GM12872 (cell line): ENCODE data around the gene RASA3.

Experiments used
- TF ChIP-seq, protein P1 (sequence below): IDR thresholded peaks from 3 replicates; pipeline ENCODE4 v1.5.1; 2011; ENCODE audit warnings: low read depth, mild to moderate bottlenecking, low read length, moderate library complexity; ENCODE audit not compliant: insufficient read depth

The RASA3 gene

DNA sequence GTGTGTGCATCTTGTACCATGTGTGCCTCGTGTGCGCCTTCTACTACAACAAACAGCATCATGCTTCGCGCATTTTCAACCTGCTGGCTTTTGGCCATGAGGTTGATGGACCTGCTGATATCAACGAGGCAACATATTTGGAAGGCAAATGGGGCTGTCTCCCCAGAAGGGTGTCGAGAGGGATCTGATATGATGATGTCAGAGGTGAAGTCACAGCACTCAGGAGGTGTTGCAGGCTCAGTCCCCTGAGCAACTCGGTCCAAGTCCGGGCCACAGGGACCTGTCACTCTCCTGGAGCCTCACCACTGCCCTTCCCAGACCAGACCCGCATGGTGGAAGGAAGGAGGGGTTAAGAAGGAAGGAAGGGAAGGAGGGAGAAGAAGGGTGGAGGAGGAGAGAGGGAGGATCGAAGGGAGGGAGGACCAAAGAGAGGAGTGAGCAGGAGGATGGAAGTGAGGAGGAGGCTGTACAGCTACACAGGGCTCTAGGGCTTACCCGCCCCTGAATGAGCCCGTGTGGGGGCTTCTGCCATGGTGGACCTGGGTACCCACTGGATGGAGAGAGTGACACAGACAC, 151.8 kb downstream of the RASA3 start:
- TF ChIP-seq, protein P1, sequence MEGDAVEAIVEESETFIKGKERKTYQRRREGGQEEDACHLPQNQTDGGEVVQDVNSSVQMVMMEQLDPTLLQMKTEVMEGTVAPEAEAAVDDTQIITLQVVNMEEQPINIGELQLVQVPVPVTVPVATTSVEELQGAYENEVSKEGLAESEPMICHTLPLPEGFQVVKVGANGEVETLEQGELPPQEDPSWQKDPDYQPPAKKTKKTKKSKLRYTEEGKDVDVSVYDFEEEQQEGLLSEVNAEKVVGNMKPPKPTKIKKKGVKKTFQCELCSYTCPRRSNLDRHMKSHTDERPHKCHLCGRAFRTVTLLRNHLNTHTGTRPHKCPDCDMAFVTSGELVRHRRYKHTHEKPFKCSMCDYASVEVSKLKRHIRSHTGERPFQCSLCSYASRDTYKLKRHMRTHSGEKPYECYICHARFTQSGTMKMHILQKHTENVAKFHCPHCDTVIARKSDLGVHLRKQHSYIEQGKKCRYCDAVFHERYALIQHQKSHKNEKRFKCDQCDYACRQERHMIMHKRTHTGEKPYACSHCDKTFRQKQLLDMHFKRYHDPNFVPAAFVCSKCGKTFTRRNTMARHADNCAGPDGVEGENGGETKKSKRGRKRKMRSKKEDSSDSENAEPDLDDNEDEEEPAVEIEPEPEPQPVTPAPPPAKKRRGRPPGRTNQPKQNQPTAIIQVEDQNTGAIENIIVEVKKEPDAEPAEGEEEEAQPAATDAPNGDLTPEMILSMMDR = no peak

DNA sequence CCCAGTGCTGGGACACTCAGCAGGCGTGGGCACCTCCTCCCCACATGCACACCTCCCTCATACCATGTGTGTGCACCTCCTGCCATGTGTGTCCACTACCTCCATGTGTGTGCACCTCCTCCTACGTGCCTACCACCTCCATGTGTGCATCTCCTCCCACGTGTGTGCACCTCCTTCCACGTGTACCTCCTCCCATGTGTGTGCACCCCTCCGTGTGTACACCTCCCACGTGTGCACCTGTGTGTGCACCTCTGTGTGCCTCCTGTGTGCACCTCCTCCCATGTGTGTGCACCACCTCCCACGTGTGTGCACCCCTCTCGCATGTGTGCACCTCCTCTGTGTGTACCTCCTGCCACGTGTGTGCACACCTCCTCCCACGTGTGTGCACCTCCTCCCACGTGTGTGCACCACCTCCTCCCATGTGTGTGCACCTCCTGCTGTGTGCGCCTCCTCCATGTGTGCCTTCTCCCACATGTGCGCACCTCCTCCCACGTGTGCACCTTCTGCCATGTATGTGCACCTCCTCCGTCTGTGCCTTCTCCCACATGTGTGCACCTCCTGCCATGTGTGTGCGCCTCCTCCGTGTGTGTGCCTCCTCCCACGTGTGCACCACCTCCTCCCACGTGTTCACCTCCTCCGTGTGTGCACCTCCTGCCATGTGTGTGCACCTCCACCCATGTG, 152.5 kb downstream of the RASA3 start:
- TF ChIP-seq, protein P1 = no peak

DNA sequence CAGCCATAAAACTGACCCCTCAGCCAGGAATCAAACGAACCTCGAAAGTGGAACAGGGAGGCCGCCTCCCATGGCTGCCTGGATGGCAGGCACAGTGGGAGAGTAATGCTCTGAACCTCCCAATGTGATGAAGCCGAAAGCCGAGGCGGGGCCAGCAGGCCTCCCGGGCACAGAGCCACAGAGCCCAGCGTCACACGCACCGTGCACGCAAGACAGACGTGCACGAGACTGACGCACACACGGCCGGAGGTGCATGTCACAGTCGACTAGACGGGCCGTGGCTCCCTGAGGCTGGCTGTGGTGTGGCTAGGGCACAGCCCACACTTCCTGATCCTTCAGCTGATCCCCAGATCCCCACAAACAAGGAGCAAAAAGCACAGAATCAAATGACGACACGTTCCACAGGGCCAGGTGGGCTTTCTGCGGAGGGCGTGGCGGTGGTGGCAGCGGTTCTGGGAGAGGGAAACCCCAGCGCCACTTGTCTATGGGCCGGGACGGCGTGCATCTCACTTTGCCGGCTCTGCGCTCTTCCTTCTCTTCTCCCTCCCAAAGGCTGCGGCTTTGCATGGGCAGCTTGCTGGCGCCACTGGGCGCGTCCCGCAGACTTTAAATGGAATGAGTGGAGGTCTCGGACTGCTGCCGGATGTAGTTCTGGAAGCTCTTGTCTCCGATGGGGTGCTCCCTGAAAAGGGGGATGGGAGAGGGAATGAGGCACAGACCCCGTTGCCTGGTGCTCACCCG, 153.5 kb downstream of the RASA3 start:
- TF ChIP-seq, protein P1 = no peak

DNA sequence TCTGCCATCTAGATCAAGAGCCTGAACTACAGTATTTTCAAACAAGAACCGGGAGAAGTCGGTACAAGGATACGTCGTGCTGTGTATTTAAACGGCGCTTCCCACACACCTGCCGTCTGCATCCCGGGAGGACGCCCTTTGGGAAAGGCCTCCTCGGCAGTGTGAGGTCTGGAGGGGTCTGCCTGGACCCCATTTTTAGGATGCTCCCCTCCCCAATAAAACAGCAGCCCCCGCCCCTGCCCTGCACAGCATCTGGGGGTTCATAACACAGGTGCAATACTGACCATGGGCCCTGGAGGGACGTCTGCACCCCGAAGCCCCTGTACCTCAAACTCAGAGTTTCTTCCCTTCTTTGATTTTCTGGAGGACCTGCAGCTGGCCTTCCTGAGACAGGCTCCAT, 154.4 kb downstream of the RASA3 start:
- TF ChIP-seq, protein P1 = no peak

DNA sequence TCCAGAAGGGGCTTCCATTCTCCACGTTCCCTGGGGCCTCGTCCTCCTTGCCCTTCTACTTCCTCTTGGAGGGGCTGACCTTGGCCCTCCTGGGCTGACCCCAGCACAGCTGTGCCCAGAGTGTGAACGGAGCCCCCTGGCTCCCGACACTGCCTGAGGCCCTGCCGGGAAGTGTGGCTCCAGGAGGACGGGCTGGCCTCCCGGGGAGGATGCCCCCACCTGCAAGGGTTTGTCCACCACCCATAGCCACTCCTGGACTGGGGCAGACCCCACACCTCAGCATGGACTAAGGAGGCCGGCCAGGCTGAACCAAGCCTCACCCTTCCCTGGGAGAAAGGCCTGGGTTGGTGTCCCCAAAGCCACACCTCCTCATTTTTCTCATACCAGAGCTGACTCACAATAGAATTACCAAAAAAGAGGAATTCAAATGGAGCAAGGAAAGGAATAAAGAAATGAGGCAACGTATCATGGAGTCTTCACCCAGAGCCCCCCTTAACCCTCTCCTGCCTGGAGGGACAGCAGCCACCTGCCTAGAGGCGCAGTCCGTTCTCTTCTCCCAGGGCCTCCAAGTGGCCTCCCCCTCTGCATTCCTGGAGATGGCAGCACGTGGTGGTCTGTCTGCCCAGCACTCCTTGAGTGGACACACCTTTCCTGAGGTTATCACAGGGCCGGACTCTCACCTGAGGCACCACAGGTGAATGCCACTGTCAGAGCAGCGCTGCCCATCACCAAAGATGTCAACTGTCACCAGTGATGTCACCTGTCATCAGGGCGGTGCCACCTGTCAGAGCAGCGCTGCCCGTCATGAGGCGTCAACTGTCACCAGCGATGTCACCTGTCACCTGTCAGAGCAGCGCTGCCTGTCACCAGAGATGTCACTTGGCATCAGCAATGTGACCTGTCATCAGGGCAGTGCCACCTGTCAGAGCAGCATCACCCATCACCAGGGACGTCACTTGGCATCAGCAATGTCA, 155.4 kb downstream of the RASA3 start:
- TF ChIP-seq, protein P1 = no peak

DNA sequence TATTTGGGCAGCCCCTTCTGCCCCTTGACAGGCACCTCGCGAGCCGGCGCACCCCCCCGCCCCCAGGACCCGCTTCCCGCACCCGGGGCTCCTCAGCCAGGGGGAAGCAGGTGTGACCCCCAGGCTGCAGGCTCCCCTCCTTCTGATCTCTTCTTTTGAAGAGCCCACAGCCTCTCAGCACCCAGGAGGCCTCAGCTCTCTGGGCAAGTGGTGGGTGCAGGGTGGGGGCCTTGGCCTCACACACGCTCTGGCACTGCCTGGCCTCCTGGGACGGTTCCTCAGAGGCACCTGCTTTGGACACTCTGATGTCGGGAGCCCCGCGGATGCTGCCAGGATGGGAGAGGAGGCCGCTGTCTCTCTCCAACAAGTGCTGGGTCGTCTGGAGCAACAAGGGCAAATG, 157.0 kb downstream of the RASA3 start:
- TF ChIP-seq, protein P1 = no peak
